ENCODE data around the gene C21orf91.

DNA sequence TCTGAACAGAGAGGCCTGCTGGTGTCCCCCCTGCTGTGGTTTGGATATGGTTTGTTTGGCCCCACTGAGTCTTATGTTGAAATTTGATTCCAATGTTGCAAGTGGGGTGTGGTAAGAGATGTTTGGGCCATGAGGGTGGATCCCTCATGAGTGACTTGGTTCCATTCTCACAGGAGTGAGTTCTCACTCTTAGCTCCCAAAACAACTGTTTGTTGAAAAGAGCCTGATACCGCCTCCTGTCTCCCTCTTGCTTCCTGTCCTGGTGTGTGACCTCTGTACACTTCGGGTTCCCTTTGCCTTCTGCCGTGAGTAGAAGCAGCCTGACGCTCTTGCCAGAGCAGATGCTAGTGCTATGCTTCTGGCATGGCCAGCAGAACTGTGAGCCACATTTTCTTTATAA lies 60.5 kb downstream of the C21orf91 start:
- TF ChIP-seq, protein P1, sequence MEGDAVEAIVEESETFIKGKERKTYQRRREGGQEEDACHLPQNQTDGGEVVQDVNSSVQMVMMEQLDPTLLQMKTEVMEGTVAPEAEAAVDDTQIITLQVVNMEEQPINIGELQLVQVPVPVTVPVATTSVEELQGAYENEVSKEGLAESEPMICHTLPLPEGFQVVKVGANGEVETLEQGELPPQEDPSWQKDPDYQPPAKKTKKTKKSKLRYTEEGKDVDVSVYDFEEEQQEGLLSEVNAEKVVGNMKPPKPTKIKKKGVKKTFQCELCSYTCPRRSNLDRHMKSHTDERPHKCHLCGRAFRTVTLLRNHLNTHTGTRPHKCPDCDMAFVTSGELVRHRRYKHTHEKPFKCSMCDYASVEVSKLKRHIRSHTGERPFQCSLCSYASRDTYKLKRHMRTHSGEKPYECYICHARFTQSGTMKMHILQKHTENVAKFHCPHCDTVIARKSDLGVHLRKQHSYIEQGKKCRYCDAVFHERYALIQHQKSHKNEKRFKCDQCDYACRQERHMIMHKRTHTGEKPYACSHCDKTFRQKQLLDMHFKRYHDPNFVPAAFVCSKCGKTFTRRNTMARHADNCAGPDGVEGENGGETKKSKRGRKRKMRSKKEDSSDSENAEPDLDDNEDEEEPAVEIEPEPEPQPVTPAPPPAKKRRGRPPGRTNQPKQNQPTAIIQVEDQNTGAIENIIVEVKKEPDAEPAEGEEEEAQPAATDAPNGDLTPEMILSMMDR (IDR thresholded peaks at IDR 0.05; ENCODE audit: low read depth, low read length): no peak
- TF ChIP-seq MYC (IDR thresholded peaks at IDR 0.05; ENCODE audit: low read depth, low read length): no peak
